Measurements from ENCODE around the gene TMEM255B. TPM values are rescaled to one million over a fixed set of nuclear protein-coding genes. Genes with fewer than 3 reads are reported as not detected.
"Not testable (repeated sequence)": the region's sequence is repeated elsewhere in the genome, so short reads cannot be mapped to it uniquely, and the experiment has no call there.

Gene TMEM255B
- total RNA-seq, 1 donor from 2014 or later: 0.89 TPM

DNA sequence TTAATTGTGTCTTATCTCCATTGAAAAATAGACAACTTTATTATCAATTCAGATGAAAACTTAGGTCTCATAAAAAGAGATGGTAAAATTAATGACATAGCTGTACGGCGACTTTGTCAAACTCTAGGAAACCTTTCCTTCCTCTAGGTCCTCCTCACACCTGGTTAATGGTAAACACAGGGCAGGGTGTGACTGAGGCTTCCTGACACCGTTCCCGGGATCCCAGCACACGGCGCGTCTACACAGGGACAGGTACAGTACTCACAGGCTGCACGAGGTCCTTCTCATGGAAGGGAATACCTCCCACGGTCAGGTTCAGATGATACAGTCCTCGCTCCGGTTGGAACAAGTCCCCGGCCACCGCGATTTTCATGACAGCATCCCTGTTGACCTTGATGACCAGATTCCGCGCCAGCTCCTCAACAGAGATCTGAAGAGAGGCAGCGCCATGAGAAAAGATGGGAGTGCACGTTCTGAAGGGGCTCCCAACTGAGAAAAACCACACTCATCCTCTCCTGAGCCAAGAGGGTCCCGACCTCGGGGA lies 69.3 kb downstream of the TMEM255B start:
- TF ChIP-seq, protein P1, sequence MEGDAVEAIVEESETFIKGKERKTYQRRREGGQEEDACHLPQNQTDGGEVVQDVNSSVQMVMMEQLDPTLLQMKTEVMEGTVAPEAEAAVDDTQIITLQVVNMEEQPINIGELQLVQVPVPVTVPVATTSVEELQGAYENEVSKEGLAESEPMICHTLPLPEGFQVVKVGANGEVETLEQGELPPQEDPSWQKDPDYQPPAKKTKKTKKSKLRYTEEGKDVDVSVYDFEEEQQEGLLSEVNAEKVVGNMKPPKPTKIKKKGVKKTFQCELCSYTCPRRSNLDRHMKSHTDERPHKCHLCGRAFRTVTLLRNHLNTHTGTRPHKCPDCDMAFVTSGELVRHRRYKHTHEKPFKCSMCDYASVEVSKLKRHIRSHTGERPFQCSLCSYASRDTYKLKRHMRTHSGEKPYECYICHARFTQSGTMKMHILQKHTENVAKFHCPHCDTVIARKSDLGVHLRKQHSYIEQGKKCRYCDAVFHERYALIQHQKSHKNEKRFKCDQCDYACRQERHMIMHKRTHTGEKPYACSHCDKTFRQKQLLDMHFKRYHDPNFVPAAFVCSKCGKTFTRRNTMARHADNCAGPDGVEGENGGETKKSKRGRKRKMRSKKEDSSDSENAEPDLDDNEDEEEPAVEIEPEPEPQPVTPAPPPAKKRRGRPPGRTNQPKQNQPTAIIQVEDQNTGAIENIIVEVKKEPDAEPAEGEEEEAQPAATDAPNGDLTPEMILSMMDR (IDR thresholded peaks at IDR 0.05): no peak
- no peak overlapping the region for H3K4me3 Mint-ChIP-seq (ENCODE audit: unreplicated experiment)
- DNase-seq (ENCODE audit: extremely low spot score, unreplicated experiment): no peak
- H3K27ac Mint-ChIP-seq (ENCODE audit: unreplicated experiment): no peak overlapping the region
- H3K27me3 Mint-ChIP-seq (ENCODE audit: unreplicated experiment): no peaks in the 10 kb centered on the region
- no peaks in the 10 kb centered on the region for H3K4me1 Mint-ChIP-seq (ENCODE audit: unreplicated experiment)
- H3K9me3 Mint-ChIP-seq (ENCODE audit: unreplicated experiment): no peaks in the 10 kb centered on the region
- H3K36me3 Mint-ChIP-seq (ENCODE audit: unreplicated experiment): no peaks in the 10 kb centered on the region

DNA sequence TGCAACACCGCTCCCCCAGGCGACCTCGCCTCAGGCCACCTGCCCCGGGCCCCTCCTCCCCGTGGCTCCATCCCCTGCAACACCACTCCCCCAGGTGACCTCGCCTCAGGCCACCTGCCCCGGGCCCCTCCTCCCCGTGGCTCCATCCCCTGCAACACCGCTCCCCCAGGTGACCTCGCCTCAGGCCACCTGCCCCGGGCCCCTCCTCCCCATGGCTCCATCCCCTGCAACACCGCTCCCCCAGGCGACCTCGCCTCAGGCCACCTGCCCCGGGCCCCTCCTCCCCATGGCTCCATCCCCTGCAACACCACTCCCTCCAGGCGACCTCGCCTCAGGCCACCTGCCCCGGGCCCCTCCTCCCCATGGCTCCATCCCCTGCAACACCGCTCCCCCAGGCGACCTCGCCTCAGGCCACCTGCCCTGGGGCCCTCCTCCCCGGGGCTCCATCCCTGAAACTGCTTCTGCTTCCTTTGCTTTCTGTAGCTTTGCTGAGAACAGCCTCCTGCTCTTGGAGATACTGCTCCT lies 71.5 kb downstream of the TMEM255B start:
- not testable (repeated sequence) for H3K36me3 Mint-ChIP-seq (ENCODE audit: unreplicated experiment); H3K27ac Mint-ChIP-seq (ENCODE audit: unreplicated experiment); H3K27me3 Mint-ChIP-seq (ENCODE audit: unreplicated experiment); H3K9me3 Mint-ChIP-seq (ENCODE audit: unreplicated experiment); H3K4me3 Mint-ChIP-seq (ENCODE audit: unreplicated experiment); DNase-seq (ENCODE audit: extremely low spot score, unreplicated experiment); H3K4me1 Mint-ChIP-seq (ENCODE audit: unreplicated experiment)

DNA sequence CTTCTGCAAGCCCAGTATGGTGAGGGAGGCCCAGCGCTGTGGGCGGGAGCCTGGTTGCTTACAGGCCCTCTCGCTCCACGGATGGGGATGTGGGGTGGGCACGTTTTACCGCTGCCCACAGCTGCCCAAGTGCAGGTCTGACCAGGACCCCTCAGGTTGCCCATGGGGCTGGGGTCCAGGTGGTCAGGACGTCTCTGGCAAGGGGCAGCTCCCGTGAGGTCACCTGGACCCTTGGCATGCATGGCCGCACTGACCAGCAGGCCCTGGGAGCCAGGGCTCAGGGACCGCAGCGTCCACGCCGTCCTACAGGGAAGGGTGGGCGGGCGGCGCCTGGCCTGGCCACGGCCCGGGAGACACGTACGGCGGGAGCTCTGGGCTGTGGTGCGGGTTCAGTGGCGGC lies 72.0 kb downstream of the TMEM255B start:
- no peak overlapping the region for H3K27ac Mint-ChIP-seq (ENCODE audit: unreplicated experiment)
- H3K27me3 Mint-ChIP-seq (ENCODE audit: unreplicated experiment): no peaks in the 10 kb centered on the region
- no peak overlapping the region for H3K4me3 Mint-ChIP-seq (ENCODE audit: unreplicated experiment)
- DNase-seq (ENCODE audit: extremely low spot score, unreplicated experiment): no peak
- H3K9me3 Mint-ChIP-seq (ENCODE audit: unreplicated experiment): no peaks in the 10 kb centered on the region
- peaks cover 5% of the 10 kb centered on the region for H3K4me1 Mint-ChIP-seq (ENCODE audit: unreplicated experiment)
- no peaks in the 10 kb centered on the region for H3K36me3 Mint-ChIP-seq (ENCODE audit: unreplicated experiment)
- TF ChIP-seq, protein P1 (IDR thresholded peaks at IDR 0.05): no peak

DNA sequence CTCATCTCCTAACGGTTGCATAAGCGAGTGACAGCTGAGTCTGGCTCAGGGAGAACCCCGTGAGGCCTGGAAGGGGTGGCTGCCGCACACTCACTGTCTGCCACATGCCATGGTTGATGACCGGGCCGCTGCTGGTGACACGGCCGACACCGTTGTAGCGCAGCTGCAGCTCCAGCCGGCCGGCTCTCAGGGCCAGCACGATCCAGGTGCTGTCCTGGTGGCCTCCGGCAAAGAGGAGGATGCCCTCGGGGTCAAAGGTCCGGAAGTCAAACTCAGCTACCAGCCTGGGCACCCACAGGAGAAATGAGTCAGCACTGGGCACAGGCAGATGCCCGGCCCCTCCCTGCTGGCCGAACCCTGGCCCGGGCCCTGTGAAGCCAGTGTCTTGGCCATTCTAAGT lies 73.2 kb downstream of the TMEM255B start:
- H3K4me1 Mint-ChIP-seq (ENCODE audit: unreplicated experiment): peaks cover 9% of the 10 kb centered on the region
- TF ChIP-seq, protein P1 (IDR thresholded peaks at IDR 0.05): no peak
- H3K27ac Mint-ChIP-seq (ENCODE audit: unreplicated experiment): no peak overlapping the region
- no peaks in the 10 kb centered on the region for H3K9me3 Mint-ChIP-seq (ENCODE audit: unreplicated experiment)
- DNase-seq (ENCODE audit: extremely low spot score, unreplicated experiment): no peak
- H3K4me3 Mint-ChIP-seq (ENCODE audit: unreplicated experiment): no peak overlapping the region
- H3K36me3 Mint-ChIP-seq (ENCODE audit: unreplicated experiment): no peaks in the 10 kb centered on the region
- H3K27me3 Mint-ChIP-seq (ENCODE audit: unreplicated experiment): no peaks in the 10 kb centered on the region

DNA sequence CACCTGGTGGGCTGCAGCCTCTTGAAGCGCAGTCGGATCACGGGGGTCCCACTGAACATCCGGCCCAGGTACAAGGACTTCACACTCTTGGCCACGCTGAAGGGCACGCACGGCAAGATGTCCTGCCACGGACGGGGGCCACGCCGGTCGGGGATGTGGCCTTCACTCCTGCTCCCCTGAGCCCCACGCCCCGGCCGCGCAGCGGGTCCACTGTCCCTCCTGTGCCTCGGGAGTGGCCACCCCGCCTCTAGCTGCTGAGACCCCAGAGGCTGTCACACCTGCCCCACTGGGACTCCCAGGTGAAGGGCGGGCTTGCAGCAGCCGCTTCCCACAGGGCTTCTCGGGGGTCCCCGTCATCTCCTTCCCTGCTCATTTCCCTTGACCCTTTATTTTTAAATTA lies 73.6 kb downstream of the TMEM255B start:
- DNase-seq (ENCODE audit: extremely low spot score, unreplicated experiment): no peak
- Mint-ChIP-seq H3K9me3 (ENCODE audit: unreplicated experiment) (no peaks in the 10 kb centered on the region), H3K27me3 (ENCODE audit: unreplicated experiment) (no peaks in the 10 kb centered on the region), H3K36me3 (ENCODE audit: unreplicated experiment) (no peaks in the 10 kb centered on the region), H3K4me3 (ENCODE audit: unreplicated experiment) (no peak overlapping the region), H3K27ac (ENCODE audit: unreplicated experiment) (no peak overlapping the region), H3K4me1 (ENCODE audit: unreplicated experiment) (peaks cover 13% of the 10 kb centered on the region)
- TF ChIP-seq, protein P1 (IDR thresholded peaks at IDR 0.05): no peak
